SK-N-SH treated with all-trans-retinoic acid at 6 μM for 48 hours (cell line): ENCODE results near the gene INPP5B.

Experiments
- ATAC-seq: fragments of 200-7000 bp; cut with Tn5 transposase; 3 replicates; pipeline ENCODE4 v1.9.1; 2020; ENCODE audit warnings: mild to moderate bottlenecking, moderate library complexity
- ARNTL ChIP-seq: fragments of 450-650 bp; formaldehyde crosslinking; IDR thresholded peaks from 2 replicates; pipeline ENCODE4 v1.5.0; 2020; ENCODE audit warnings: low read depth, mild to moderate bottlenecking, moderate library complexity, borderline replicate concordance
- BACH2 ChIP-seq: fragments of 250-450 bp; sonication (Bioruptor Pico); IDR thresholded peaks from 2 replicates; pipeline ENCODE4 v1.9.0; 2021; ENCODE audit warnings: mild to moderate bottlenecking, borderline replicate concordance
- CREB5 ChIP-seq: fragments of 250-450 bp; sonication (Bioruptor Pico); IDR thresholded peaks from 2 replicates; pipeline ENCODE4 v1.5.1; 2020; ENCODE audit warnings: low read depth, mild to moderate bottlenecking, moderate library complexity
- CSDC2 ChIP-seq: fragments of 250-450 bp; sonication (Bioruptor Pico); IDR thresholded peaks from 2 replicates; pipeline ENCODE4 v1.5.0; 2020; ENCODE audit warnings: mild to moderate bottlenecking, moderate library complexity
- ESRRG ChIP-seq: fragments of 250-450 bp; sonication (Bioruptor Pico); IDR thresholded peaks from 2 replicates; pipeline ENCODE4 v1.6.1; 2021; ENCODE audit warnings: mild to moderate bottlenecking
- GLIS3 ChIP-seq: fragments of 250-450 bp; sonication (Bioruptor Pico); IDR thresholded peaks from 2 replicates; pipeline ENCODE4 v1.5.0; 2020; ENCODE audit warnings: mild to moderate bottlenecking, moderate library complexity
- PATZ1 ChIP-seq: fragments of 250-450 bp; sonication (Bioruptor Pico); IDR thresholded peaks from 2 replicates; pipeline ENCODE4 v1.8.0; 2020; ENCODE audit warnings: mild to moderate bottlenecking, moderate library complexity, borderline replicate concordance
- PPARA ChIP-seq: fragments of 250-450 bp; sonication (Bioruptor Pico); IDR thresholded peaks from 2 replicates; pipeline ENCODE4 v1.5.0; 2020; ENCODE audit warnings: mild to moderate bottlenecking, borderline replicate concordance
- RARB ChIP-seq: fragments of 250-450 bp; sonication (Bioruptor Pico); IDR thresholded peaks from 2 replicates; pipeline ENCODE4 v1.8.0; 2021; ENCODE audit warnings: mild to moderate bottlenecking, moderate library complexity
- SNAI2 ChIP-seq: fragments of 250-450 bp; sonication (Bioruptor Pico); IDR thresholded peaks from 2 replicates; pipeline ENCODE4 v1.5.0; 2020; ENCODE audit warnings: mild to moderate bottlenecking, moderate library complexity
- TCF4 ChIP-seq: fragments of 250-450 bp; sonication (Bioruptor Pico); IDR thresholded peaks from 2 replicates; pipeline ENCODE4 v1.8.0; 2021; ENCODE audit warnings: mild to moderate bottlenecking, moderate library complexity, borderline replicate concordance
- TOX ChIP-seq: fragments of 250-450 bp; sonication (Bioruptor Pico); IDR thresholded peaks from 2 replicates; pipeline ENCODE4 v1.8.0; 2021; ENCODE audit warnings: mild to moderate bottlenecking, moderate library complexity, borderline replicate concordance
- ZC3H10 ChIP-seq: fragments of 250-450 bp; sonication (Bioruptor Pico); IDR thresholded peaks from 2 replicates; pipeline ENCODE4 v1.5.1; 2021; ENCODE audit warnings: mild to moderate bottlenecking, moderate library complexity
- ZFP3 ChIP-seq: fragments of 250-450 bp; sonication (Bioruptor Pico); IDR thresholded peaks from 2 replicates; pipeline ENCODE4 v1.5.0; 2020; ENCODE audit warnings: mild to moderate bottlenecking, moderate library complexity
- ZFP30 ChIP-seq: fragments of 450-650 bp; formaldehyde crosslinking; IDR thresholded peaks from 2 replicates; pipeline ENCODE4 v1.5.0; 2022; ENCODE audit warnings: mild to moderate bottlenecking, moderate library complexity
- ZNF565 ChIP-seq: fragments of 450-650 bp; formaldehyde crosslinking; conservative IDR thresholded peaks from 2 replicates; pipeline ENCODE4 v1.5.0; 2020; ENCODE audit warnings: low read depth, mild to moderate bottlenecking, moderate library complexity
- ZNF70 ChIP-seq: fragments of 450-650 bp; formaldehyde crosslinking; IDR thresholded peaks from 2 replicates; pipeline ENCODE4 v1.5.0; 2020; ENCODE audit warnings: mild to moderate bottlenecking, moderate library complexity
- TF ChIP-seq, protein P1 (sequence below): fragments of 250-450 bp; sonication (Bioruptor Pico); IDR thresholded peaks from 2 replicates; pipeline ENCODE4 v1.5.1; 2021; ENCODE audit warnings: mild to moderate bottlenecking, moderate library complexity
- TF ChIP-seq, protein P2 (sequence below): fragments of 250-450 bp; sonication (Bioruptor Pico); IDR thresholded peaks from 2 replicates; pipeline ENCODE4 v1.5.0; 2020; ENCODE audit warnings: mild to moderate bottlenecking, moderate library complexity
- TF ChIP-seq, protein P3 (sequence below): fragments of 250-450 bp; sonication (Bioruptor Pico); IDR thresholded peaks from 2 replicates; pipeline ENCODE4 v1.8.0; 2021; ENCODE audit warnings: low read depth, mild to moderate bottlenecking, moderate library complexity, borderline replicate concordance

The INPP5B gene

DNA sequence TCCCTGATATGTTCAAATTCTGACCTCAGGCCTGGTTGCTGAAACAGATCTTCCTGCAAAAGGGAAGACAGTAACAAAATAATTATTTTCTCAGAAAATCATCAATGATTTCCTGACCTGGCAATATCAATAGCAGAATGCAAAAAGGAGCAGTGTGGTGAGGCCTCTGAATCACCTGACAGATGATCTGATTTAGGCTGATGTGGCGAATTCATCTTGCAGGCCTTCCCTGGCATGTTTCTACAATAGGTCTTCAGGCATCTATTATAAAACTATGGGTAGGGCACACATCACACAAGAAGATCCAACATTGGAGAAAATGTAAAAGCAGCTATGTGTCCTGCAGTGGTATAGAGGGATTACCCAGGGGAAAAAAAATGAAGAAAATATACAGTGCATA is 80.4 kb downstream of the INPP5B start:
- TF ChIP-seq CSDC2 (CRISPR knock-in tag) (no peak), ZFP30 (CRISPR knock-in tag) (no peak), ZNF70 (CRISPR knock-in tag) (no peak), SNAI2 (CRISPR knock-in tag) (no peak), RARB (CRISPR knock-in tag) (no peak), PPARA (CRISPR knock-in tag) (no peak), TCF4 (no peak), ZFP3 (no peak), ZNF565 (CRISPR knock-in tag) (no peak), ZC3H10 (CRISPR knock-in tag) (no peak)
- TF ChIP-seq, protein P1, sequence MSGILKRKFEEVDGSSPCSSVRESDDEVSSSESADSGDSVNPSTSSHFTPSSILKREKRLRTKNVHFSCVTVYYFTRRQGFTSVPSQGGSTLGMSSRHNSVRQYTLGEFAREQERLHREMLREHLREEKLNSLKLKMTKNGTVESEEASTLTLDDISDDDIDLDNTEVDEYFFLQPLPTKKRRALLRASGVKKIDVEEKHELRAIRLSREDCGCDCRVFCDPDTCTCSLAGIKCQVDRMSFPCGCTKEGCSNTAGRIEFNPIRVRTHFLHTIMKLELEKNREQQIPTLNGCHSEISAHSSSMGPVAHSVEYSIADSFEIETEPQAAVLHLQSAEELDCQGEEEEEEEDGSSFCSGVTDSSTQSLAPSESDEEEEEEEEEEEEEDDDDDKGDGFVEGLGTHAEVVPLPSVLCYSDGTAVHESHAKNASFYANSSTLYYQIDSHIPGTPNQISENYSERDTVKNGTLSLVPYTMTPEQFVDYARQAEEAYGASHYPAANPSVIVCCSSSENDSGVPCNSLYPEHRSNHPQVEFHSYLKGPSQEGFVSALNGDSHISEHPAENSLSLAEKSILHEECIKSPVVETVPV (CRISPR knock-in tag): no peak
- TF ChIP-seq, protein P2, sequence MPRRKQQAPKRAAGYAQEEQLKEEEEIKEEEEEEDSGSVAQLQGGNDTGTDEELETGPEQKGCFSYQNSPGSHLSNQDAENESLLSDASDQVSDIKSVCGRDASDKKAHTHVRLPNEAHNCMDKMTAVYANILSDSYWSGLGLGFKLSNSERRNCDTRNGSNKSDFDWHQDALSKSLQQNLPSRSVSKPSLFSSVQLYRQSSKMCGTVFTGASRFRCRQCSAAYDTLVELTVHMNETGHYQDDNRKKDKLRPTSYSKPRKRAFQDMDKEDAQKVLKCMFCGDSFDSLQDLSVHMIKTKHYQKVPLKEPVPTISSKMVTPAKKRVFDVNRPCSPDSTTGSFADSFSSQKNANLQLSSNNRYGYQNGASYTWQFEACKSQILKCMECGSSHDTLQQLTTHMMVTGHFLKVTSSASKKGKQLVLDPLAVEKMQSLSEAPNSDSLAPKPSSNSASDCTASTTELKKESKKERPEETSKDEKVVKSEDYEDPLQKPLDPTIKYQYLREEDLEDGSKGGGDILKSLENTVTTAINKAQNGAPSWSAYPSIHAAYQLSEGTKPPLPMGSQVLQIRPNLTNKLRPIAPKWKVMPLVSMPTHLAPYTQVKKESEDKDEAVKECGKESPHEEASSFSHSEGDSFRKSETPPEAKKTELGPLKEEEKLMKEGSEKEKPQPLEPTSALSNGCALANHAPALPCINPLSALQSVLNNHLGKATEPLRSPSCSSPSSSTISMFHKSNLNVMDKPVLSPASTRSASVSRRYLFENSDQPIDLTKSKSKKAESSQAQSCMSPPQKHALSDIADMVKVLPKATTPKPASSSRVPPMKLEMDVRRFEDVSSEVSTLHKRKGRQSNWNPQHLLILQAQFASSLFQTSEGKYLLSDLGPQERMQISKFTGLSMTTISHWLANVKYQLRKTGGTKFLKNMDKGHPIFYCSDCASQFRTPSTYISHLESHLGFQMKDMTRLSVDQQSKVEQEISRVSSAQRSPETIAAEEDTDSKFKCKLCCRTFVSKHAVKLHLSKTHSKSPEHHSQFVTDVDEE (CRISPR knock-in tag): no peak
- TF ChIP-seq, protein P3, sequence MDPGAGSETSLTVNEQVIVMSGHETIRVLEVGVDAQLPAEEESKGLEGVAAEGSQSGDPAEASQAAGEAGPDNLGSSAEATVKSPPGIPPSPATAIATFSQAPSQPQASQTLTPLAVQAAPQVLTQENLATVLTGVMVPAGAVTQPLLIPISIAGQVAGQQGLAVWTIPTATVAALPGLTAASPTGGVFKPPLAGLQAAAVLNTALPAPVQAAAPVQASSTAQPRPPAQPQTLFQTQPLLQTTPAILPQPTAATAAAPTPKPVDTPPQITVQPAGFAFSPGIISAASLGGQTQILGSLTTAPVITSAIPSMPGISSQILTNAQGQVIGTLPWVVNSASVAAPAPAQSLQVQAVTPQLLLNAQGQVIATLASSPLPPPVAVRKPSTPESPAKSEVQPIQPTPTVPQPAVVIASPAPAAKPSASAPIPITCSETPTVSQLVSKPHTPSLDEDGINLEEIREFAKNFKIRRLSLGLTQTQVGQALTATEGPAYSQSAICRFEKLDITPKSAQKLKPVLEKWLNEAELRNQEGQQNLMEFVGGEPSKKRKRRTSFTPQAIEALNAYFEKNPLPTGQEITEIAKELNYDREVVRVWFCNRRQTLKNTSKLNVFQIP (CRISPR knock-in tag): no peak
- no peak for ATAC-seq

- TF ChIP-seq ESRRG (CRISPR knock-in tag) (no peak), ZFP3 (no peak), PATZ1 (no peak), ZNF565 (CRISPR knock-in tag) (no peak)
- TF ChIP-seq, protein P1 (CRISPR knock-in tag): no peak
- ATAC-seq: peak; percentile 19; the same call in 1 of the 3 replicates
Measured at GRCh38 chr1:37865348-37866120, 81.3 kb downstream of the INPP5B start.

- ATAC-seq: no peak
- no peak for TF ChIP-seq ZNF70 (CRISPR knock-in tag)
- no peak for TF ChIP-seq ZFP30 (CRISPR knock-in tag)
- no peak for TF ChIP-seq BACH2 (CRISPR knock-in tag)
- TF ChIP-seq GLIS3 (CRISPR knock-in tag): no peak
- TF ChIP-seq PPARA (CRISPR knock-in tag): no peak
- no peak for TF ChIP-seq TOX
- TF ChIP-seq ARNTL (CRISPR knock-in tag): no peak
- TF ChIP-seq, protein P1 (CRISPR knock-in tag): no peak
- no peak for TF ChIP-seq ZC3H10 (CRISPR knock-in tag)
- no peak for TF ChIP-seq ZFP3
- TF ChIP-seq CREB5 (CRISPR knock-in tag): no peak
- no peak for TF ChIP-seq SNAI2 (CRISPR knock-in tag)
- no peak for TF ChIP-seq CSDC2 (CRISPR knock-in tag)
- TF ChIP-seq, all 23 proteins: peak for 0
Measured at GRCh38 chr1:37862330-37862729, 84.5 kb downstream of the INPP5B start.
